Bronchial epithelial cell (primary cell): ENCODE measurements around the gene FOXN3. TPM values are rescaled to one million over a fixed set of nuclear protein-coding genes. Genes with fewer than 3 reads are reported as not detected.

Experiments used
- DNase-seq: peaks from one replicate; pipeline ENCODE4 v3.0.0-alpha.2; 2010; ENCODE audit warnings: low read depth
- FAIRE-seq: peaks from 2 replicates; lab custom pipeline; 2011; peaks lifted over from hg19 to GRCh38; lab: Jason Lieb, UNC
- H3K27me3 ChIP-seq: 2 replicates; pipeline ENCODE4 v1.5.1; 2011; ENCODE audit warnings: low read length; ENCODE audit not compliant: control insufficient read depth, insufficient read depth
- H3K36me3 ChIP-seq: 2 replicates; pipeline ENCODE4 v1.5.1; 2011; ENCODE audit warnings: low read length; ENCODE audit not compliant: control insufficient read depth, insufficient read depth
- H3K4me3 ChIP-seq: 2 replicates; pipeline ENCODE4 v1.5.1; 2011; ENCODE audit warnings: mild to moderate bottlenecking, low read depth, low read length, control low read depth
- CTCF ChIP-seq: IDR thresholded peaks from 2 replicates; pipeline ENCODE4 v1.5.1; 2011; ENCODE audit warnings: mild to moderate bottlenecking, moderate library complexity, low read length, control low read depth, inconsistent platforms; ENCODE audit not compliant: insufficient read depth, severe bottlenecking
- total RNA-seq: library from RNA; depleted of rRNA; stranded (reverse); fragments of >200 nt; gene quantifications from 2 replicates; pipeline ENCODE4 v1.2.1, GENCODE V29; 2014

FOXN3 gene
- total RNA-seq, 1 donor from 2014 or later = 5.8 TPM

- Histone ChIP-seq H3K36me3 (no peaks in the 10 kb centered on the region), H3K27me3 (no peaks in the 10 kb centered on the region)
- no peak for FAIRE-seq
Measured at GRCh38 chr14:89406361-89406760, 10.7 kb downstream of the FOXN3 start.

GRCh38 chr14:89405712-89406111 is 11.3 kb downstream of the FOXN3 start:
- no peak for FAIRE-seq

More at GRCh38 chr14:89406361-89406760, 10.7 kb downstream of the FOXN3 start:
- H3K4me3 ChIP-seq = no peak overlapping the region
- DNase-seq = no peak
- TF ChIP-seq CTCF = no peak

GRCh38 chr14:89402363-89402762 is 14.7 kb downstream of the FOXN3 start:
- DNase-seq (no peak), FAIRE-seq (no peak)
- Histone ChIP-seq H3K27me3 (no peaks in the 10 kb centered on the region), H3K36me3 (no peaks in the 10 kb centered on the region), H3K4me3 (no peak overlapping the region)
- TF ChIP-seq CTCF = no peak

More at GRCh38 chr14:89405712-89406111, 11.3 kb downstream of the FOXN3 start:
- TF ChIP-seq CTCF = no peak
- H3K4me3 ChIP-seq = no peak overlapping the region
- no peak for DNase-seq
- H3K27me3 ChIP-seq = no peaks in the 10 kb centered on the region
- no peaks in the 10 kb centered on the region for H3K36me3 ChIP-seq

GRCh38 chr14:89401761-89402160 is 15.3 kb downstream of the FOXN3 start:
- Histone ChIP-seq H3K36me3 (no peaks in the 10 kb centered on the region), H3K27me3 (no peaks in the 10 kb centered on the region), H3K4me3 (no peak overlapping the region)
- no peak for FAIRE-seq
- no peak for TF ChIP-seq CTCF
- no peak for DNase-seq

GRCh38 chr14:89401241-89401640 is 15.8 kb downstream of the FOXN3 start:
- H3K4me3 ChIP-seq = no peak overlapping the region
- no peaks in the 10 kb centered on the region for H3K27me3 ChIP-seq
- TF ChIP-seq CTCF = no peak
- FAIRE-seq (no peak), DNase-seq (no peak)
- no peaks in the 10 kb centered on the region for H3K36me3 ChIP-seq

- no peak overlapping the region for H3K4me3 ChIP-seq
- no peaks in the 10 kb centered on the region for H3K36me3 ChIP-seq
- FAIRE-seq = no peak
- no peak for TF ChIP-seq CTCF
- H3K27me3 ChIP-seq = no peaks in the 10 kb centered on the region
- DNase-seq = no peak
Measured at GRCh38 chr14:89400529-89400928, 16.5 kb downstream of the FOXN3 start.
